K562 (cell line): Measurements from ENCODE around the gene DIP2C.

ENCODE experiments used
- ARNT ChIP-seq, 2 experiments: fragments of 450-650 bp; IDR thresholded peaks; 2 replicates each; pipeline ENCODE4 v1.6.1; 2016; ENCODE audit warnings: mild to moderate bottlenecking in 1 of 2
- ATF2 ChIP-seq: sonication (generic); formaldehyde crosslinking; IDR thresholded peaks from 2 replicates; pipeline ENCODE4 v1.8.1; 2022; ENCODE audit warnings: missing genetic modification reagents
- BHLHE40 ChIP-seq: IDR thresholded peaks from 2 replicates; pipeline ENCODE4 v1.6.1; 2011; ENCODE audit warnings: low read length, improper control_type of control experiment
- CTCF ChIP-seq, 3 experiments: IDR thresholded peaks in 2 of 3; conservative IDR thresholded peaks in 1 of 3; 2 replicates each; pipeline ENCODE4 v1.5.1; 2011 to 2012; ENCODE audit warnings: low read length in 3 of 3, mild to moderate bottlenecking in 3 of 3, control low read depth in 2 of 3, improper control_type of control experiment in 1 of 3, inconsistent platforms in 1 of 3, low read depth in 1 of 3, mixed read lengths in 1 of 3, moderate library complexity in 1 of 3; ENCODE audit not compliant: insufficient read depth in 2 of 3
- GATAD2B ChIP-seq: fragments of 450-650 bp; IDR thresholded peaks from 2 replicates; pipeline ENCODE4 v1.6.1; 2017; ENCODE audit warnings: mild to moderate bottlenecking, borderline replicate concordance
- NFE2 ChIP-seq: IDR thresholded peaks from 2 replicates; pipeline ENCODE4 v1.6.1; 2014; ENCODE audit warnings: antibody characterized with exemption, low read depth
- POLR2B ChIP-seq: fragments of 450-650 bp; IDR thresholded peaks from 2 replicates; pipeline ENCODE4 v1.6.1; 2018; ENCODE audit warnings: low read depth; ENCODE audit not compliant: partially characterized antibody
- RHOXF2B ChIP-seq: fragments of 250-450 bp; sonication (Bioruptor Pico); conservative IDR thresholded peaks from 2 replicates; pipeline ENCODE4 v1.5.1; 2021
- THRA ChIP-seq: fragments of 450-650 bp; IDR thresholded peaks from 2 replicates; pipeline ENCODE4 v1.6.1; 2017; ENCODE audit warnings: mild to moderate bottlenecking, moderate library complexity
- ZNF280B ChIP-seq: fragments of 250-450 bp; sonication (Bioruptor Pico); IDR thresholded peaks from 2 replicates; pipeline ENCODE4 v1.5.1; 2021; ENCODE audit warnings: mild to moderate bottlenecking
- TF ChIP-seq, protein P1 (sequence below), 2 experiments: fragments of 150-350 bp in 1 of 2; IDR thresholded peaks; 2 replicates each; pipeline ENCODE4 v1.6.1; 2012 to 2016; ENCODE audit warnings: low read depth in 2 of 2, low read length in 2 of 2, mild to moderate bottlenecking in 1 of 2, moderate library complexity in 1 of 2
- TF ChIP-seq, protein P2 (sequence below): fragments of 250-450 bp; sonication (Bioruptor Pico); IDR thresholded peaks from 2 replicates; pipeline ENCODE4 v1.5.0; 2021

GRCh38 chr10:474946-475345 lies 214.5 kb downstream of the DIP2C start:
- TF ChIP-seq THRA (no peak), CTCF (IDR thresholded peaks at IDR 0.05 in 2 of 3, conservative IDR thresholded peaks at IDR 0.05 in 1 of 3; ENCODE audit: insufficient read depth in 2 of 3, low read depth in 1 of 3, low read length in 3 of 3) (no peak), BHLHE40 (no peak), POLR2B (no peak), ARNT (IDR thresholded peaks at IDR 0.05) (no peak), ATF2 (CRISPR knock-in tag) (no peak), NFE2 (no peak), GATAD2B (no peak), RHOXF2B (CRISPR knock-in tag) (no peak), ZNF280B (CRISPR knock-in tag) (no peak)
- TF ChIP-seq, protein P1, sequence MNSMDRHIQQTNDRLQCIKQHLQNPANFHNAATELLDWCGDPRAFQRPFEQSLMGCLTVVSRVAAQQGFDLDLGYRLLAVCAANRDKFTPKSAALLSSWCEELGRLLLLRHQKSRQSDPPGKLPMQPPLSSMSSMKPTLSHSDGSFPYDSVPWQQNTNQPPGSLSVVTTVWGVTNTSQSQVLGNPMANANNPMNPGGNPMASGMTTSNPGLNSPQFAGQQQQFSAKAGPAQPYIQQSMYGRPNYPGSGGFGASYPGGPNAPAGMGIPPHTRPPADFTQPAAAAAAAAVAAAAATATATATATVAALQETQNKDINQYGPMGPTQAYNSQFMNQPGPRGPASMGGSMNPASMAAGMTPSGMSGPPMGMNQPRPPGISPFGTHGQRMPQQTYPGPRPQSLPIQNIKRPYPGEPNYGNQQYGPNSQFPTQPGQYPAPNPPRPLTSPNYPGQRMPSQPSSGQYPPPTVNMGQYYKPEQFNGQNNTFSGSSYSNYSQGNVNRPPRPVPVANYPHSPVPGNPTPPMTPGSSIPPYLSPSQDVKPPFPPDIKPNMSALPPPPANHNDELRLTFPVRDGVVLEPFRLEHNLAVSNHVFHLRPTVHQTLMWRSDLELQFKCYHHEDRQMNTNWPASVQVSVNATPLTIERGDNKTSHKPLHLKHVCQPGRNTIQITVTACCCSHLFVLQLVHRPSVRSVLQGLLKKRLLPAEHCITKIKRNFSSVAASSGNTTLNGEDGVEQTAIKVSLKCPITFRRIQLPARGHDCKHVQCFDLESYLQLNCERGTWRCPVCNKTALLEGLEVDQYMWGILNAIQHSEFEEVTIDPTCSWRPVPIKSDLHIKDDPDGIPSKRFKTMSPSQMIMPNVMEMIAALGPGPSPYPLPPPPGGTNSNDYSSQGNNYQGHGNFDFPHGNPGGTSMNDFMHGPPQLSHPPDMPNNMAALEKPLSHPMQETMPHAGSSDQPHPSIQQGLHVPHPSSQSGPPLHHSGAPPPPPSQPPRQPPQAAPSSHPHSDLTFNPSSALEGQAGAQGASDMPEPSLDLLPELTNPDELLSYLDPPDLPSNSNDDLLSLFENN (IDR thresholded peaks at IDR 0.05; ENCODE audit: low read depth in 2 of 2, low read length in 2 of 2), result no peak
- TF ChIP-seq, protein P2, sequence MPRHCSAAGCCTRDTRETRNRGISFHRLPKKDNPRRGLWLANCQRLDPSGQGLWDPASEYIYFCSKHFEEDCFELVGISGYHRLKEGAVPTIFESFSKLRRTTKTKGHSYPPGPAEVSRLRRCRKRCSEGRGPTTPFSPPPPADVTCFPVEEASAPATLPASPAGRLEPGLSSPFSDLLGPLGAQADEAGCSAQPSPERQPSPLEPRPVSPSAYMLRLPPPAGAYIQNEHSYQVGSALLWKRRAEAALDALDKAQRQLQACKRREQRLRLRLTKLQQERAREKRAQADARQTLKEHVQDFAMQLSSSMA, result no peak
